ENCODE measurements around the gene SPSB1.

DNA sequence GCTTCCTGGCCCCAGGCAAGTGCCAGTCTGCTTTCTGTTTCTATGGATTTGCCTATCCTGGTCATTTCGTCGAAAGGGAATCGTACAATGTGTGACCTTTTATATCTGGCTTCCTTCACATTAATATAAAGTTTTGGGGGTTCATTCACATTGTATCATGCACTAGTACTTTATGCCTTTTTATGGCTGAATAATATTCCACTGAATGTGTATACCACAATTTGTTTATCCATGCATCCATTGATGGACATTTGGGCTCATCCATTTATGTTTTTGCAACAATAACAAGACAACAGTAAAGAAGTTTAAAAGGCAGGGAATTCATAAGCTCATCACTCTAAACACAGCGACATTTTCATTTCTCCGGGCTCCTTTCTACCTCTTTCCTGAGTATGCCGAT, 50.6 kb downstream of the SPSB1 start:
- TF ChIP-seq, protein P1, sequence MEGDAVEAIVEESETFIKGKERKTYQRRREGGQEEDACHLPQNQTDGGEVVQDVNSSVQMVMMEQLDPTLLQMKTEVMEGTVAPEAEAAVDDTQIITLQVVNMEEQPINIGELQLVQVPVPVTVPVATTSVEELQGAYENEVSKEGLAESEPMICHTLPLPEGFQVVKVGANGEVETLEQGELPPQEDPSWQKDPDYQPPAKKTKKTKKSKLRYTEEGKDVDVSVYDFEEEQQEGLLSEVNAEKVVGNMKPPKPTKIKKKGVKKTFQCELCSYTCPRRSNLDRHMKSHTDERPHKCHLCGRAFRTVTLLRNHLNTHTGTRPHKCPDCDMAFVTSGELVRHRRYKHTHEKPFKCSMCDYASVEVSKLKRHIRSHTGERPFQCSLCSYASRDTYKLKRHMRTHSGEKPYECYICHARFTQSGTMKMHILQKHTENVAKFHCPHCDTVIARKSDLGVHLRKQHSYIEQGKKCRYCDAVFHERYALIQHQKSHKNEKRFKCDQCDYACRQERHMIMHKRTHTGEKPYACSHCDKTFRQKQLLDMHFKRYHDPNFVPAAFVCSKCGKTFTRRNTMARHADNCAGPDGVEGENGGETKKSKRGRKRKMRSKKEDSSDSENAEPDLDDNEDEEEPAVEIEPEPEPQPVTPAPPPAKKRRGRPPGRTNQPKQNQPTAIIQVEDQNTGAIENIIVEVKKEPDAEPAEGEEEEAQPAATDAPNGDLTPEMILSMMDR (IDR thresholded peaks at IDR 0.05), result no peak
- TF ChIP-seq POLR2AphosphoS5 (IDR thresholded peaks at IDR 0.05), result no peak
- TF ChIP-seq POLR2A (IDR thresholded peaks at IDR 0.05), result no peak

All from prostate gland (tissue), 2 donors.